ENCODE results near the gene SMARCC2.

Gene SMARCC2

DNA sequence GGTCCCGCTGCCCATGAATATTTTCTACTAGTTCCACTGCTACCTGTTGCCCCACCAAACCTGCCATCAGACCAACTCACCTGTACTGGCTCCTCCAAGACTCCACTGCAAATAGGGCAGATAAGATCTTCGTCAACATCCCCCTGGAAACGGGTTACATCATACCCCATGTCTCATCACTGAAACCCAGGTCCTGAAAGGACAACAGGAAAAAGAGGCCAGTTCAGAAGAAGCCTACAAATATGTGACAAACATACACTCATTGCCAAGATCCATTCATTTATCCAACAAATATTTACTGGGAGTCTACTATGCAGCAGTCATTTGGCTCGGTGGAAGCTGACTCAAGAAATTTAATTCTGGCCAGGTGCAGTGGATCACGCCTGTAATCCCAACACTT is 24.6 kb upstream of the SMARCC2 start:
- Histone ChIP-seq H3K4me3 (ENCODE audit: low read length) (no peak overlapping the region), H3K9ac (ENCODE audit: low read length) (no peak overlapping the region), H3F3A (ENCODE audit: insufficient read depth, low read length) (no peaks in the 10 kb centered on the region), H4K20me1 (ENCODE audit: insufficient read depth, low read length) (no peaks in the 10 kb centered on the region), H3K9me3 (replicated peaks; ENCODE audit: insufficient read depth, low read length) (no peaks in the 10 kb centered on the region), H3K79me2 (ENCODE audit: low read length) (peaks cover 7% of the 10 kb centered on the region; the same call in 1 of the 2 replicates), H3K9me2 (replicated peaks; ENCODE audit: insufficient read depth, low read length) (no peaks in the 10 kb centered on the region), H3K4me2 (ENCODE audit: low read depth, low read length) (no peak overlapping the region), H3K4me1 (ENCODE audit: low read length) (no peaks in the 10 kb centered on the region), H3K27me3 (replicated peaks; ENCODE audit: insufficient read depth, low read length) (no peaks in the 10 kb centered on the region), H2AFZ (ENCODE audit: low read length) (no peak overlapping the region), H3K27ac (ENCODE audit: low read length) (no peak overlapping the region), H3K36me3 (replicated peaks; ENCODE audit: insufficient read depth, low read length) (peaks cover 8% of the 10 kb centered on the region; the same call in 1 of the 2 replicates)
- DNase-seq, result no peak
- no peak for TF ChIP-seq EZH2phosphoT487 (IDR thresholded peaks at IDR 0.05; ENCODE audit: low read length)
- TF ChIP-seq, protein P1, sequence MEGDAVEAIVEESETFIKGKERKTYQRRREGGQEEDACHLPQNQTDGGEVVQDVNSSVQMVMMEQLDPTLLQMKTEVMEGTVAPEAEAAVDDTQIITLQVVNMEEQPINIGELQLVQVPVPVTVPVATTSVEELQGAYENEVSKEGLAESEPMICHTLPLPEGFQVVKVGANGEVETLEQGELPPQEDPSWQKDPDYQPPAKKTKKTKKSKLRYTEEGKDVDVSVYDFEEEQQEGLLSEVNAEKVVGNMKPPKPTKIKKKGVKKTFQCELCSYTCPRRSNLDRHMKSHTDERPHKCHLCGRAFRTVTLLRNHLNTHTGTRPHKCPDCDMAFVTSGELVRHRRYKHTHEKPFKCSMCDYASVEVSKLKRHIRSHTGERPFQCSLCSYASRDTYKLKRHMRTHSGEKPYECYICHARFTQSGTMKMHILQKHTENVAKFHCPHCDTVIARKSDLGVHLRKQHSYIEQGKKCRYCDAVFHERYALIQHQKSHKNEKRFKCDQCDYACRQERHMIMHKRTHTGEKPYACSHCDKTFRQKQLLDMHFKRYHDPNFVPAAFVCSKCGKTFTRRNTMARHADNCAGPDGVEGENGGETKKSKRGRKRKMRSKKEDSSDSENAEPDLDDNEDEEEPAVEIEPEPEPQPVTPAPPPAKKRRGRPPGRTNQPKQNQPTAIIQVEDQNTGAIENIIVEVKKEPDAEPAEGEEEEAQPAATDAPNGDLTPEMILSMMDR (IDR thresholded peaks at IDR 0.05; ENCODE audit: low read length), result no peak
- no peak for TF ChIP-seq EZH2 (optimal IDR thresholded peaks at IDR 0.05; ENCODE audit: low read depth, low read length)

DNA sequence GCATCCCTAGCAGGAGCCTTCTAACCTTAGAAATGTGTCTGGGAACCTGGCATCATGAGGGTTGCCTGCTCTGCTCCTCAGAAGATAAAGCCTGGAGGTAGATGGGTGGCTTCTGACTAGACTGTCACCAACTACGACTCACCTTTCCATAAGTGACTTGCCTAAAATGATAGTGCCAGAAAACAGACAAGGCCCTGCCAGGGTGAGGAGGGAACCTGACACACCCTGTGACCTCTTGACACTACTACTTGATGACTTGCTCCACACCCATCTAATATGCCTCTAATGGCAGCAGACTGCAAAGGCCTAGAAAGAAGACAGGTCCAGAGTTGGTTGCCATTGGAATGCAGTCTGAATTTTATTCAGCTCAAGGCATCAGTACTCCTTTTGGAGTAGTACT is 23.1 kb upstream of the SMARCC2 start:
- Histone ChIP-seq H3K9me2 (replicated peaks; ENCODE audit: insufficient read depth, low read length) (no peaks in the 10 kb centered on the region), H3K27ac (ENCODE audit: low read length) (no peak overlapping the region), H3K27me3 (replicated peaks; ENCODE audit: insufficient read depth, low read length) (no peaks in the 10 kb centered on the region), H3K4me3 (ENCODE audit: low read length) (no peak overlapping the region), H3K9me3 (replicated peaks; ENCODE audit: insufficient read depth, low read length) (no peaks in the 10 kb centered on the region), H3K4me2 (ENCODE audit: low read depth, low read length) (no peak overlapping the region), H3K79me2 (ENCODE audit: low read length) (0 out of 2 replicates have a peak, but pooled peaks cover 3% of the 10 kb centered on the region), H3F3A (ENCODE audit: insufficient read depth, low read length) (no peaks in the 10 kb centered on the region), H3K4me1 (ENCODE audit: low read length) (no peaks in the 10 kb centered on the region), H3K9ac (ENCODE audit: low read length) (no peak overlapping the region), H4K20me1 (ENCODE audit: insufficient read depth, low read length) (no peaks in the 10 kb centered on the region), H3K36me3 (replicated peaks; ENCODE audit: insufficient read depth, low read length) (peaks cover 8% of the 10 kb centered on the region), H2AFZ (ENCODE audit: low read length) (no peak overlapping the region)
- no peak for TF ChIP-seq EZH2phosphoT487 (IDR thresholded peaks at IDR 0.05; ENCODE audit: low read length)
- TF ChIP-seq, protein P1 (IDR thresholded peaks at IDR 0.05; ENCODE audit: low read length), result no peak
- no peak for TF ChIP-seq EZH2 (optimal IDR thresholded peaks at IDR 0.05; ENCODE audit: low read depth, low read length)
- DNase-seq, result no peak

DNA sequence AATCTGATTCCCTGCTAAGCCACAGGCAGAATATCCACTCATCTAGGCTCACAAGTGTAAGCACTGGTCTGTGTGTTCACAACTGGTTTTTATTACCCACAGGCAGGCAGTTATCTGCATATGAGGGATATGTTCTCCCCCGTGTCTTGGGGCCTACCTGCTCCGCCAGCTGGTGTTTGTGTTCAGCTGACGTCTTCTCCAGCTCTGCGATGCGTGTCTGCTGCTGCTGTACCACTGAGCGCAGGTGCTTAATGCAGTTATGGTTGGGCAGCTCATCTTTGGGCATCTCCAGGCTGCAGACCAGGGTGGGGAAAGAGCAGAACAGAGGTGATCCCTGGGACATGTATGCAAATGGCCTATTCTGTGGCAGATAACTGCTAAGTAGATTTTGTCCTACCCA is 18.7 kb upstream of the SMARCC2 start:
- Histone ChIP-seq H3K27ac (ENCODE audit: low read length) (no peak overlapping the region), H2AFZ (ENCODE audit: low read length) (no peak overlapping the region), H3K79me2 (ENCODE audit: low read length) (no peaks in the 10 kb centered on the region), H3F3A (ENCODE audit: insufficient read depth, low read length) (no peaks in the 10 kb centered on the region), H3K9me3 (replicated peaks; ENCODE audit: insufficient read depth, low read length) (no peaks in the 10 kb centered on the region), H4K20me1 (ENCODE audit: insufficient read depth, low read length) (no peaks in the 10 kb centered on the region), H3K27me3 (replicated peaks; ENCODE audit: insufficient read depth, low read length) (no peaks in the 10 kb centered on the region), H3K36me3 (replicated peaks; ENCODE audit: insufficient read depth, low read length) (peaks cover 3% of the 10 kb centered on the region), H3K4me1 (ENCODE audit: low read length) (no peaks in the 10 kb centered on the region), H3K9me2 (replicated peaks; ENCODE audit: insufficient read depth, low read length) (no peaks in the 10 kb centered on the region), H3K4me2 (ENCODE audit: low read depth, low read length) (no peak overlapping the region), H3K4me3 (ENCODE audit: low read length) (no peak overlapping the region), H3K9ac (ENCODE audit: low read length) (no peak overlapping the region)
- TF ChIP-seq EZH2 (optimal IDR thresholded peaks at IDR 0.05; ENCODE audit: low read depth, low read length), result no peak
- TF ChIP-seq EZH2phosphoT487 (IDR thresholded peaks at IDR 0.05; ENCODE audit: low read length), result no peak
- TF ChIP-seq, protein P1 (IDR thresholded peaks at IDR 0.05; ENCODE audit: low read length), result no peak
- no peak for DNase-seq

Measured in MM.1S (cell line).